GM21619 (cell line): ENCODE measurements around the gene PCDHA1.

Source experiments
- ATAC-seq: cut with Tn5 transposase; IDR thresholded peaks from one replicate; pipeline ENCODE4 v1.9.1; 2021; ENCODE audit not compliant: unreplicated experiment

Gene PCDHA1

GRCh38 chr5:140916325-140916724, 130.4 kb downstream of the PCDHA1 start:
- no peak for ATAC-seq

- no peak for ATAC-seq
Measured at GRCh38 chr5:140923601-140924000, 137.7 kb downstream of the PCDHA1 start.

GRCh38 chr5:140925806-140926442, 140.0 kb downstream of the PCDHA1 start, which contains the start of gene PCDHAC1:
Gene PCDHAC1 (plus strand): TSS chr5:140926299. CDS start chr5:140926893, 594 bp downstream.
- ATAC-seq, result no peak

- ATAC-seq, result no peak
Measured at GRCh38 chr5:140926443-140927227, 140.7 kb downstream of the PCDHA1 start.

GRCh38 chr5:140927228-140927573, 141.3 kb downstream of the PCDHA1 start:
- ATAC-seq, result no peak

GRCh38 chr5:140934964-140935606, 149.1 kb downstream of the PCDHA1 start:
- no peak for ATAC-seq

- no peak for ATAC-seq
Measured at GRCh38 chr5:140946578-140946977, 160.6 kb downstream of the PCDHA1 start.

- ATAC-seq, result no peak
Measured at GRCh38 chr5:140951636-140952035, 165.7 kb downstream of the PCDHA1 start.

GRCh38 chr5:140953234-140953633, 167.3 kb downstream of the PCDHA1 start:
- no peak for ATAC-seq

- no peak for ATAC-seq
Measured at GRCh38 chr5:140962190-140962589, 176.2 kb downstream of the PCDHA1 start.

GRCh38 chr5:140964356-140964755, 178.4 kb downstream of the PCDHA1 start:
- no peak for ATAC-seq

- no peak for ATAC-seq
Measured at GRCh38 chr5:140965905-140966292, 180.0 kb downstream of the PCDHA1 start.

- no peak for ATAC-seq
Measured at GRCh38 chr5:140966293-140967225, 180.6 kb downstream of the PCDHA1 start, which contains the start of gene PCDHAC2. Gene PCDHAC2 (plus strand): TSS chr5:140966476. CDS start chr5:140966767, 291 bp downstream.

- ATAC-seq, result no peak
Measured at GRCh38 chr5:140967226-140967893, 181.4 kb downstream of the PCDHA1 start.

GRCh38 chr5:140969880-140970279, 183.9 kb downstream of the PCDHA1 start:
- ATAC-seq, result no peak

- ATAC-seq, result no peak
Measured at GRCh38 chr5:140973550-140973949, 187.6 kb downstream of the PCDHA1 start.

- ATAC-seq, result no peak
Measured at GRCh38 chr5:140977003-140977402, 191.1 kb downstream of the PCDHA1 start.

GRCh38 chr5:140978260-140978659, 192.3 kb downstream of the PCDHA1 start:
- ATAC-seq, result no peak

GRCh38 chr5:140978983-140979382, 193.0 kb downstream of the PCDHA1 start:
- no peak for ATAC-seq

- no peak for ATAC-seq
Measured at GRCh38 chr5:140982083-140982716, 196.3 kb downstream of the PCDHA1 start.
